Measurements from ENCODE around the gene KREMEN1. TPM values are rescaled to one million over a fixed set of nuclear protein-coding genes. Genes with fewer than 3 reads are reported as not detected.

The KREMEN1 gene
- total and polyA plus RNA-seq, 2 of the 4 experiments (the other 2 are of a cell fraction), result 2.9 to 4.6 TPM

GRCh38 chr22:29200901-29201300 is 128.1 kb downstream of the KREMEN1 start:
- no peak overlapping the region for H4K91ac ChIP-seq (ENCODE audit: insufficient read depth, low read depth, low read length)
- no peak overlapping the region for H3K18ac ChIP-seq (ENCODE audit: low read depth, low read length)
- no peak for TF ChIP-seq SMC3 (IDR thresholded peaks at IDR 0.05; ENCODE audit: low read depth, low read length)
- no peak for TF ChIP-seq FOS (IDR thresholded peaks at IDR 0.05; ENCODE audit: low read depth, low read length)
- TF ChIP-seq, protein P1, sequence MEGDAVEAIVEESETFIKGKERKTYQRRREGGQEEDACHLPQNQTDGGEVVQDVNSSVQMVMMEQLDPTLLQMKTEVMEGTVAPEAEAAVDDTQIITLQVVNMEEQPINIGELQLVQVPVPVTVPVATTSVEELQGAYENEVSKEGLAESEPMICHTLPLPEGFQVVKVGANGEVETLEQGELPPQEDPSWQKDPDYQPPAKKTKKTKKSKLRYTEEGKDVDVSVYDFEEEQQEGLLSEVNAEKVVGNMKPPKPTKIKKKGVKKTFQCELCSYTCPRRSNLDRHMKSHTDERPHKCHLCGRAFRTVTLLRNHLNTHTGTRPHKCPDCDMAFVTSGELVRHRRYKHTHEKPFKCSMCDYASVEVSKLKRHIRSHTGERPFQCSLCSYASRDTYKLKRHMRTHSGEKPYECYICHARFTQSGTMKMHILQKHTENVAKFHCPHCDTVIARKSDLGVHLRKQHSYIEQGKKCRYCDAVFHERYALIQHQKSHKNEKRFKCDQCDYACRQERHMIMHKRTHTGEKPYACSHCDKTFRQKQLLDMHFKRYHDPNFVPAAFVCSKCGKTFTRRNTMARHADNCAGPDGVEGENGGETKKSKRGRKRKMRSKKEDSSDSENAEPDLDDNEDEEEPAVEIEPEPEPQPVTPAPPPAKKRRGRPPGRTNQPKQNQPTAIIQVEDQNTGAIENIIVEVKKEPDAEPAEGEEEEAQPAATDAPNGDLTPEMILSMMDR (conservative IDR thresholded peaks at IDR 0.05; ENCODE audit: low read depth, low read length), result no peak
- TF ChIP-seq RFX5 (IDR thresholded peaks at IDR 0.05; ENCODE audit: low read depth, low read length), result no peak
- no peak for TF ChIP-seq BHLHE40 (IDR thresholded peaks at IDR 0.05; ENCODE audit: low read depth, low read length)
- no peak for TF ChIP-seq CEBPB (IDR thresholded peaks at IDR 0.05; ENCODE audit: low read depth, low read length)
- no peak for TF ChIP-seq CHD1 (IDR thresholded peaks at IDR 0.05; ENCODE audit: low read depth, low read length)
- no peak for TF ChIP-seq MAFK (IDR thresholded peaks at IDR 0.05; ENCODE audit: low read depth, low read length)
- no peak for TF ChIP-seq MXI1 (IDR thresholded peaks at IDR 0.05; ENCODE audit: borderline replicate concordance, low read depth, low read length)
- TF ChIP-seq, protein P2, sequence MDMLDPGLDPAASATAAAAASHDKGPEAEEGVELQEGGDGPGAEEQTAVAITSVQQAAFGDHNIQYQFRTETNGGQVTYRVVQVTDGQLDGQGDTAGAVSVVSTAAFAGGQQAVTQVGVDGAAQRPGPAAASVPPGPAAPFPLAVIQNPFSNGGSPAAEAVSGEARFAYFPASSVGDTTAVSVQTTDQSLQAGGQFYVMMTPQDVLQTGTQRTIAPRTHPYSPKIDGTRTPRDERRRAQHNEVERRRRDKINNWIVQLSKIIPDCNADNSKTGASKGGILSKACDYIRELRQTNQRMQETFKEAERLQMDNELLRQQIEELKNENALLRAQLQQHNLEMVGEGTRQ (IDR thresholded peaks at IDR 0.05; ENCODE audit: low read depth, low read length), result no peak
- no peak for TF ChIP-seq MAZ (IDR thresholded peaks at IDR 0.05; ENCODE audit: borderline replicate concordance, low read depth, low read length)
- TF ChIP-seq, protein P3, sequence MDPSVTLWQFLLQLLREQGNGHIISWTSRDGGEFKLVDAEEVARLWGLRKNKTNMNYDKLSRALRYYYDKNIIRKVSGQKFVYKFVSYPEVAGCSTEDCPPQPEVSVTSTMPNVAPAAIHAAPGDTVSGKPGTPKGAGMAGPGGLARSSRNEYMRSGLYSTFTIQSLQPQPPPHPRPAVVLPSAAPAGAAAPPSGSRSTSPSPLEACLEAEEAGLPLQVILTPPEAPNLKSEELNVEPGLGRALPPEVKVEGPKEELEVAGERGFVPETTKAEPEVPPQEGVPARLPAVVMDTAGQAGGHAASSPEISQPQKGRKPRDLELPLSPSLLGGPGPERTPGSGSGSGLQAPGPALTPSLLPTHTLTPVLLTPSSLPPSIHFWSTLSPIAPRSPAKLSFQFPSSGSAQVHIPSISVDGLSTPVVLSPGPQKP (IDR thresholded peaks at IDR 0.05; ENCODE audit: borderline replicate concordance, low read depth, low read length), result no peak
- TF ChIP-seq NFE2L2 (IDR thresholded peaks at IDR 0.05; ENCODE audit: low read depth, low read length), result no peak
- TF ChIP-seq RAD21 (IDR thresholded peaks at IDR 0.05; ENCODE audit: low read length), result no peak
- H2BK15ac ChIP-seq (ENCODE audit: low read depth, low read length), result no peak overlapping the region
- DNase-seq (no peak), ATAC-seq (ENCODE audit: low read depth) (no peak)
- 0 out of 2 replicates have a peak, but pooled peaks cover 2% of the 10 kb centered on the region for H3K27me3 ChIP-seq (ENCODE audit: control insufficient read depth, insufficient read depth, low read length)
- H4K8ac ChIP-seq (ENCODE audit: low read depth in 2 of 2, low read length in 2 of 2), result no peak overlapping the region
- H2BK5ac ChIP-seq (ENCODE audit: low read depth, low read length, poor library complexity, severe bottlenecking), result no peak overlapping the region
- H3K4ac ChIP-seq (ENCODE audit: low read depth, low read length), result no peak overlapping the region
- no peak overlapping the region for H2BK120ac ChIP-seq (ENCODE audit: low read depth, low read length)
- peaks cover 9% of the 10 kb centered on the region; the same call in 1 of the 2 replicates for H3K4me1 ChIP-seq (ENCODE audit: control insufficient read depth, insufficient read depth, low read length)
- H2BK20ac ChIP-seq (ENCODE audit: low read depth, low read length), result 0 out of 2 replicates have a peak overlapping the region, but pooled peaks have one; percentile 62
- CTCF ChIA-PET, result no interaction called here
- H4K5ac ChIP-seq (ENCODE audit: low read depth, low read length), result no peak overlapping the region
- no peak overlapping the region for H3K23ac ChIP-seq (ENCODE audit: low read depth, low read length)
- H3K9me1 ChIP-seq (ENCODE audit: insufficient read depth, low read length), result peaks cover 15% of the 10 kb centered on the region
- dilution Hi-C loops (cut with HindIII; ENCODE audit: low sequenced_read_pairs, unreplicated experiment) (no loop called here), intact Hi-C loops (cut with micrococcal nuclease) (no loop called here), in situ Hi-C loops (cut with MboI; ENCODE audit: low sequenced_read_pairs) (no loop called here)
- no TSS peak for BruUV-seq (replicated peaks)
- H3K36me3 ChIP-seq (ENCODE audit: control insufficient read depth, insufficient read depth, low read length), result no peaks in the 10 kb centered on the region
- no peak overlapping the region for H2AK5ac ChIP-seq (ENCODE audit: low read depth, low read length)
- POLR2A ChIA-PET (ENCODE audit: unreplicated experiment), result no interaction called here
- no peak overlapping the region for H3K56ac ChIP-seq (ENCODE audit: extremely low read depth, insufficient read depth, low read length)
- H2AFZ ChIP-seq (replicated peaks; ENCODE audit: low read length, poor library complexity), result no peak overlapping the region
- H3K4me3 ChIP-seq (ENCODE audit: insufficient read depth, low read depth, low read length), result no peak overlapping the region
- H2AK9ac ChIP-seq (replicated peaks; ENCODE audit: low read depth, low read length, poor library complexity), result no peak overlapping the region
- H3K27ac ChIP-seq (ENCODE audit: insufficient read depth, low read length), result no peak overlapping the region
- no peak overlapping the region for H3K4me2 ChIP-seq (ENCODE audit: low read depth, low read length)
- no peaks in the 10 kb centered on the region for H4K20me1 ChIP-seq (ENCODE audit: insufficient read depth, low read length)
- no peak overlapping the region for H3K14ac ChIP-seq (replicated peaks; ENCODE audit: low read depth, low read length)
- WGBS, 2 experiments (ENCODE audit: extremely low coverage in 2 of 2, insufficient read length in 1 of 2), result 100% methylated on average over 3 of the region's 7 CpGs; no CpG with 5 or more reads in 1 of the 2 experiments
- H3K79me1 ChIP-seq (ENCODE audit: low read depth in 1 of 2, low read length in 2 of 2), result no peaks in the 10 kb centered on the region
- H3K9ac ChIP-seq (ENCODE audit: low read depth, low read length), result no peak overlapping the region
- no peaks in the 10 kb centered on the region for H3K9me3 ChIP-seq (ENCODE audit: control insufficient read depth, insufficient read depth, low read length)
